HL-60 (cell line): ENCODE results near the gene SCAANT1.

Experiments
- DNase-seq, 2 experiments: peaks; one replicate each; pipeline ENCODE4 v3.0.0-alpha.2; 2010 to 2020; ENCODE audit warnings: low read depth in 1 of 2, low spot score in 1 of 2
- H3K27ac ChIP-seq: fragments of 250-450 bp; sonication (Bioruptor Pico); replicated peaks from 2 replicates; pipeline ENCODE4 v1.5.1; 2020; ENCODE audit warnings: mild to moderate bottlenecking, moderate library complexity
- H3K27me3 ChIP-seq: fragments of 250-450 bp; sonication (Bioruptor Pico); 2 replicates; pipeline ENCODE4 v1.5.1; 2021; ENCODE audit warnings: mild to moderate bottlenecking, moderate library complexity; ENCODE audit not compliant: insufficient read depth, poor library complexity, severe bottlenecking
- H3K4me3 ChIP-seq: replicated peaks from 2 replicates; pipeline ENCODE4 v1.5.1; 2011; ENCODE audit warnings: mild to moderate bottlenecking, control low read depth, low read length; ENCODE audit not compliant: insufficient read depth
- GABPA ChIP-seq: IDR thresholded peaks from 2 replicates; pipeline ENCODE4 v1.6.1; 2012; ENCODE audit warnings: low read depth
- POLR2AphosphoS5 ChIP-seq: IDR thresholded peaks from 2 replicates; pipeline ENCODE4 v1.6.1; 2012; ENCODE audit warnings: low read depth
- REST ChIP-seq: IDR thresholded peaks from 2 replicates; pipeline ENCODE4 v1.6.1; 2012; ENCODE audit warnings: low read depth; ENCODE audit not compliant: insufficient replicate concordance
- SPI1 ChIP-seq: IDR thresholded peaks from 2 replicates; pipeline ENCODE4 v1.6.1; 2012; ENCODE audit warnings: low read depth, mild to moderate bottlenecking, borderline replicate concordance
- TF ChIP-seq, protein P1 (sequence below): IDR thresholded peaks from one replicate; pipeline ENCODE4 v1.5.1; 2011; ENCODE audit warnings: low read length, control low read depth, inconsistent platforms; ENCODE audit not compliant: insufficient read depth

SCAANT1 gene

DNA sequence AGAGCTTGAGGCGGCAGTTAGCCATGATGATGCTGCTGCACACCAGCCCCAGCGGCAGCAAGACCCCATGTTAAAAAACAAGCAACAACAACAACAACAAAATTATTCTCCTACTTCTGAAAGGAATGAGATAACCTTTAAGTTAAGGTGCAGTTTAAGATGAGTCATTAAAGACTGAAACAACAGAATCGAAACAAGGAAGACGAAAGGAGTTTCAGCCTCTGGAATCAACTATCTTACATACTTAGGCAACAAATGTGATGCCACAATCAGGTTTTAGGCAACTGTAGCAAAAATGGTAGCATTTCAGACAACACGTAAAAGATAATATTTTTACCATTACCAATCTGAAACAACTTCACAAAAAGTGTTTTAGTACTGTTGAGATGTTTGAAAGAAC, 12.2 kb downstream of the SCAANT1 start:
- Histone ChIP-seq H3K27me3 (no peaks in the 10 kb centered on the region), H3K27ac (no peak overlapping the region), H3K4me3 (no peak overlapping the region)
- no peak for DNase-seq
- TF ChIP-seq REST: no peak
- no peak for TF ChIP-seq POLR2AphosphoS5

GRCh38 chr3:63896332-63897030, 15.7 kb downstream of the SCAANT1 start:
- no peak for DNase-seq
- Histone ChIP-seq H3K27ac (no peak overlapping the region), H3K4me3 (no peak overlapping the region), H3K27me3 (no peaks in the 10 kb centered on the region)
- no peak for TF ChIP-seq REST
- no peak for TF ChIP-seq SPI1
- TF ChIP-seq GABPA: no peak
- no peak for TF ChIP-seq POLR2AphosphoS5
- TF ChIP-seq, protein P1, sequence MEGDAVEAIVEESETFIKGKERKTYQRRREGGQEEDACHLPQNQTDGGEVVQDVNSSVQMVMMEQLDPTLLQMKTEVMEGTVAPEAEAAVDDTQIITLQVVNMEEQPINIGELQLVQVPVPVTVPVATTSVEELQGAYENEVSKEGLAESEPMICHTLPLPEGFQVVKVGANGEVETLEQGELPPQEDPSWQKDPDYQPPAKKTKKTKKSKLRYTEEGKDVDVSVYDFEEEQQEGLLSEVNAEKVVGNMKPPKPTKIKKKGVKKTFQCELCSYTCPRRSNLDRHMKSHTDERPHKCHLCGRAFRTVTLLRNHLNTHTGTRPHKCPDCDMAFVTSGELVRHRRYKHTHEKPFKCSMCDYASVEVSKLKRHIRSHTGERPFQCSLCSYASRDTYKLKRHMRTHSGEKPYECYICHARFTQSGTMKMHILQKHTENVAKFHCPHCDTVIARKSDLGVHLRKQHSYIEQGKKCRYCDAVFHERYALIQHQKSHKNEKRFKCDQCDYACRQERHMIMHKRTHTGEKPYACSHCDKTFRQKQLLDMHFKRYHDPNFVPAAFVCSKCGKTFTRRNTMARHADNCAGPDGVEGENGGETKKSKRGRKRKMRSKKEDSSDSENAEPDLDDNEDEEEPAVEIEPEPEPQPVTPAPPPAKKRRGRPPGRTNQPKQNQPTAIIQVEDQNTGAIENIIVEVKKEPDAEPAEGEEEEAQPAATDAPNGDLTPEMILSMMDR: no peak

GRCh38 chr3:63895422-63896189, 16.6 kb downstream of the SCAANT1 start:
- TF ChIP-seq POLR2AphosphoS5 (no peak), SPI1 (no peak), GABPA (no peak)
- TF ChIP-seq, protein P1: no peak
- no peaks in the 10 kb centered on the region for H3K27me3 ChIP-seq
- H3K4me3 ChIP-seq: no peak overlapping the region
- H3K27ac ChIP-seq: no peak overlapping the region
- no peak for DNase-seq

GRCh38 chr3:63892773-63893352, 19.3 kb downstream of the SCAANT1 start:
- no peak overlapping the region for H3K4me3 ChIP-seq
- H3K27ac ChIP-seq: no peak overlapping the region
- no peaks in the 10 kb centered on the region for H3K27me3 ChIP-seq
- no peak for TF ChIP-seq GABPA
- no peak for TF ChIP-seq SPI1
- TF ChIP-seq REST: no peak
- no peak for TF ChIP-seq POLR2AphosphoS5
- TF ChIP-seq, protein P1: no peak
- DNase-seq: no peak
